Mucosa of stomach (tissue), 1 donor: ENCODE data around the gene TBCA.
"Not testable (repeated sequence)": the region's sequence is repeated elsewhere in the genome, so short reads cannot be mapped to it uniquely, and the experiment has no call there.

Experiments
- H3K27me3 ChIP-seq: one replicate; pipeline ENCODE4 v1.7.0; 2013; ENCODE audit warnings: mild to moderate bottlenecking, low read length; ENCODE audit not compliant: control insufficient read depth, insufficient read depth
- H3K36me3 ChIP-seq: one replicate; pipeline ENCODE4 v1.7.0; 2013; ENCODE audit warnings: low read length; ENCODE audit not compliant: control insufficient read depth, insufficient read depth
- H3K4me1 ChIP-seq: one replicate; pipeline ENCODE4 v1.7.0; 2013; ENCODE audit warnings: mild to moderate bottlenecking, low read length; ENCODE audit not compliant: control insufficient read depth, insufficient read depth
- H3K4me3 ChIP-seq: one replicate; pipeline ENCODE4 v1.7.0; 2013; ENCODE audit warnings: low read length
- H3K9ac ChIP-seq: one replicate; pipeline ENCODE4 v1.7.0; 2013; ENCODE audit warnings: mild to moderate bottlenecking, low read length, moderate library complexity
- H3K9me3 ChIP-seq: one replicate; pipeline ENCODE4 v1.7.0; 2013; ENCODE audit warnings: mild to moderate bottlenecking, low read length, moderate library complexity; ENCODE audit not compliant: control insufficient read depth
- donor health status: Pancreatic carcinoma.

TBCA gene

GRCh38 chr5:77733130-77733529, 43.0 kb downstream of the TBCA start:
- no peaks in the 10 kb centered on the region for H3K9me3 ChIP-seq
- no peaks in the 10 kb centered on the region for H3K4me1 ChIP-seq
- H3K9ac ChIP-seq, result no peak overlapping the region
- no peak overlapping the region for H3K4me3 ChIP-seq
- H3K36me3 ChIP-seq, result no peaks in the 10 kb centered on the region
- no peaks in the 10 kb centered on the region for H3K27me3 ChIP-seq

DNA sequence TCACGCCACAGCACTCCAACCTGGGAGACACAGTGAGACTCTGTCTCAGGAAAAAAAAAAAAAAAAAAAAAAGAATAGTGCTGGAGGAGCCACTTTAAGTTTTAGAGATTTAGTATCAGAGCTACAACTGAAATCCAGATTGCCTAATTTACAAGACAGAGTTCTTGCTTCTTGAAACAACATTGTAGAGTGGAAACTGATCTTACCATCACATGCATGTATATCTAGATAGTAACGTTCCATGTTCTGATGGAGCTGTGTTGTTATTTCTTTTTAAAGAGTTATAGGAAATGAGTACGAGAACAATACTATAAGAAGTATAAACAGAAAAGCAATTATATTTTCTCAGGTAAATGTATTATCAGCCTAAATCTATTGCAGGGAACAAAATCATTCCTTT, 48.9 kb downstream of the TBCA start:
- Histone ChIP-seq H3K9ac (no peak overlapping the region), H3K4me3 (no peak overlapping the region), H3K4me1 (no peaks in the 10 kb centered on the region), H3K27me3 (no peaks in the 10 kb centered on the region), H3K9me3 (no peaks in the 10 kb centered on the region), H3K36me3 (no peaks in the 10 kb centered on the region)

GRCh38 chr5:77725616-77726015, 50.5 kb downstream of the TBCA start:
- H3K9me3 ChIP-seq, result no peaks in the 10 kb centered on the region
- H3K36me3 ChIP-seq, result no peaks in the 10 kb centered on the region
- H3K27me3 ChIP-seq, result no peaks in the 10 kb centered on the region
- H3K4me3 ChIP-seq, result no peak overlapping the region
- no peak overlapping the region for H3K9ac ChIP-seq
- H3K4me1 ChIP-seq, result no peaks in the 10 kb centered on the region

DNA sequence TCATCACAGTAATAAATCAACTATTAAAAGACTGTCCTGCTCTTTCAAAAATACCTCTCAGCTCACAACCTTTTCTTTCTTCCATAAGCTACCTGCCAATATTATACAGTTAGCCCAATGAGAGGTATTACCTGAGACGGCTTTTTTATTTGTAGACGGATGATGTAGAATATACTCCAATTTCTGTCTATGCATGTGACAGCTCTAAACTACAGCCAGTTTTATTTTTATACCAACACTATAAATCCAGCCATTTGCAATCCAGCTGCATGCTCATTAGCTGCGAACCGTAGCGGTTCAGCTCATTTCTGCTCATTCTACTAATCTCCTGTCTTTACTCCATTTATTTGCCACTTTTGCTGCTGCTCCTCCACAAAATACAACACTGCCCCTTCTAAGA, 51.2 kb downstream of the TBCA start:
- H3K27me3 ChIP-seq, result no peaks in the 10 kb centered on the region
- H3K36me3 ChIP-seq, result no peaks in the 10 kb centered on the region
- H3K4me3 ChIP-seq, result no peak overlapping the region
- no peaks in the 10 kb centered on the region for H3K4me1 ChIP-seq
- H3K9ac ChIP-seq, result no peak overlapping the region
- H3K9me3 ChIP-seq, result no peaks in the 10 kb centered on the region

GRCh38 chr5:77719666-77720363, 56.3 kb downstream of the TBCA start:
- Histone ChIP-seq H3K36me3 (no peaks in the 10 kb centered on the region), H3K9me3 (no peaks in the 10 kb centered on the region), H3K27me3 (no peaks in the 10 kb centered on the region), H3K4me3 (no peak overlapping the region), H3K9ac (no peak overlapping the region), H3K4me1 (no peaks in the 10 kb centered on the region)

GRCh38 chr5:77718934-77719610, 57.1 kb downstream of the TBCA start:
- Histone ChIP-seq H3K4me3 (no peak overlapping the region), H3K4me1 (no peaks in the 10 kb centered on the region), H3K27me3 (no peaks in the 10 kb centered on the region), H3K9me3 (no peaks in the 10 kb centered on the region), H3K36me3 (no peaks in the 10 kb centered on the region), H3K9ac (no peak overlapping the region)

DNA sequence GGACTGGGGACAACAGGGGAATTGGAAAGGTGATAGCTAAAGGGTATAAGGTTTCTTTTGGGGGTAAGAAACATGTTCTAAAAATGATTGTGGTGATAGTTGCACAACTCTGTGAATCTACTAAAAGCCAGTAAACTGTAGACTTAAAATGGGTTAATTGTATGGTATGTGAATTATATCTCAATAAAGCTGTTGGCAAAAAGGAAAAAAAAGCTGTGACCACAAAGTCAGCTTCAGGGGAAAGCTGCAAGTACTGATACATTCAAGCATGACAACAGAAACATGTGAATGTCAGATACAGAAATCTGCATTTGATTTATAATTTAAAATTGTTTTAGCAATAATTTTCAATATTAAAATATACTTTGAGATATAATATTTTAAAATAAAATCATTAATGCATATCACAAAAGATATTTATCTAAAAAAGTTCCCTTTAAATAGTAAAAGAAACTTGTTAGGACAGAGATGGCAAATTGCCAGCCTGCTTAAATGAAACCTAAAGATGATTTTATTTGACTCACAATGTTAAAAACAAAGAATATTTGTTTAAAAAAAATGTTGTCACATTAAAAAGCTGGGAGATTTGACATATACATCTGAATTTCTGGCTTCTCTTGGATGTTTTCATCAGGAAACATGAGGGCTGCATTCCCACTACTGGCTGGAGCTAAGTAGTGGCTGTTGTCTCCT, 66.0 kb downstream of the TBCA start:
- H3K36me3 ChIP-seq, result peaks cover 5% of the 10 kb centered on the region
- no peak overlapping the region for H3K4me3 ChIP-seq
- H3K27me3 ChIP-seq, result no peaks in the 10 kb centered on the region
- H3K9me3 ChIP-seq, result no peaks in the 10 kb centered on the region
- no peaks in the 10 kb centered on the region for H3K4me1 ChIP-seq
- no peak overlapping the region for H3K9ac ChIP-seq

- no peaks in the 10 kb centered on the region for H3K9me3 ChIP-seq
- H3K4me1 ChIP-seq, result no peaks in the 10 kb centered on the region
- H3K36me3 ChIP-seq, result peaks cover 5% of the 10 kb centered on the region
- H3K4me3 ChIP-seq, result no peak overlapping the region
- no peaks in the 10 kb centered on the region for H3K27me3 ChIP-seq
- H3K9ac ChIP-seq, result no peak overlapping the region
Measured at GRCh38 chr5:77709340-77709739, 66.8 kb downstream of the TBCA start.

GRCh38 chr5:77707791-77708190, 68.3 kb downstream of the TBCA start:
- no peak overlapping the region for H3K4me3 ChIP-seq
- H3K36me3 ChIP-seq, result peaks cover 5% of the 10 kb centered on the region
- no peak overlapping the region for H3K9ac ChIP-seq
- H3K9me3 ChIP-seq, result no peaks in the 10 kb centered on the region
- H3K4me1 ChIP-seq, result no peaks in the 10 kb centered on the region
- no peaks in the 10 kb centered on the region for H3K27me3 ChIP-seq

GRCh38 chr5:77699569-77699968, 76.6 kb downstream of the TBCA start:
- not testable (repeated sequence) for H3K9me3 ChIP-seq, H3K36me3 ChIP-seq, H3K4me1 ChIP-seq, H3K9ac ChIP-seq, H3K4me3 ChIP-seq, H3K27me3 ChIP-seq

GRCh38 chr5:77698920-77699319, 77.2 kb downstream of the TBCA start:
- H3K9ac ChIP-seq, result no peak overlapping the region
- H3K4me1 ChIP-seq, result no peaks in the 10 kb centered on the region
- H3K36me3 ChIP-seq, result no peaks in the 10 kb centered on the region
- no peak overlapping the region for H3K4me3 ChIP-seq
- H3K9me3 ChIP-seq, result no peaks in the 10 kb centered on the region
- H3K27me3 ChIP-seq, result no peaks in the 10 kb centered on the region

DNA sequence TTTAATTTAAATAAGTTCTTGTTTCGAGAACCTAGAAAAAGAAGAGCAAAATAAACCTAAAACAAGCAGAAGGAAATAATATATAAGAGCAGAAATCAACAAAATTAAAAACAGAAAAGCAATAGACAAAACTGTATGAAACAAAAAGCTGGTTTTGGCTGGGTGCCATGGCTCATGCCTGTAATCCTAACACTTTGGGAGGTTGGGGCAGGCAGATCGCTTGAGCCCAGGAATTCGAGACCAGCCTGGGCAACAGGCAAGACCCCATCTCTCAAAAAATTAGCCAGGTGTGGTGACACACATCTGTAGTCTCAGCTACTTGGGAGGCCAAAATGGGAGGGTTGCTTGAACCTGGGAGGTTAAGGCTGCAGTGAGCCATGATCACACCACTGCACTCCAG, 78.4 kb downstream of the TBCA start:
- H3K27me3 ChIP-seq, result no peaks in the 10 kb centered on the region
- no peaks in the 10 kb centered on the region for H3K4me1 ChIP-seq
- H3K9ac ChIP-seq, result no peak overlapping the region
- no peak overlapping the region for H3K4me3 ChIP-seq
- no peaks in the 10 kb centered on the region for H3K9me3 ChIP-seq
- no peaks in the 10 kb centered on the region for H3K36me3 ChIP-seq
